Measurements from ENCODE around the gene KRTAP2-3. TPM values are rescaled to one million over a fixed set of nuclear protein-coding genes. Genes with fewer than 3 reads are reported as not detected.
"Not testable (repeated sequence)": the region's sequence is repeated elsewhere in the genome, so short reads cannot be mapped to it uniquely, and the experiment has no call there.

Gene KRTAP2-3
- total RNA-seq, 4 donors from 2014 or later: not detected

DNA sequence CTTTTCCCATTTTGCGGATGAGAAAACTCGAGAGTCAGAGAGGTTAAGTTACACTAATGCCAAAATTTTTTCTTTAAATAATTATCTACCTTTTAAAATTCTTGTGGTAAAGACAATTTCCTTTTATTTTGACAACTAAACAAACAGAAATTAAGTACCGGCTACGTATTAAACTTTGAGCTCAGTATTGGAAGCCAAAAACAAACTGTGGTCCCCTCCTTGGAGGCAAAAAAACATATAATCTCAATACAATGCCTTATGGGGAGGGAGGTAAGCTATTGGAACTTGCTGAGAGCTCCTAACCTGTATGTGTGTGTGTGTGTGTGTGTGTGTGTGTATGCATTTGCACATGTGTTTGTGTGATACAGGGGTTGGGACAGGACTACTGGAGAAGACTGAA lies 3.5 kb upstream of the KRTAP2-3 start:
- peaks cover 0 to 5% (median 0%) of the 10 kb centered on the region in 4 donors for H3K27me3 ChIP-seq
- no peaks in the 10 kb centered on the region for H3K9me3 ChIP-seq
- TF ChIP-seq POLR2A (IDR thresholded peaks at IDR 0.05; ENCODE audit: low read depth) (no peak), EP300 (IDR thresholded peaks at IDR 0.05) (no peak), POLR2AphosphoS5 (IDR thresholded peaks at IDR 0.05) (no peak)
- TF ChIP-seq, protein P1, sequence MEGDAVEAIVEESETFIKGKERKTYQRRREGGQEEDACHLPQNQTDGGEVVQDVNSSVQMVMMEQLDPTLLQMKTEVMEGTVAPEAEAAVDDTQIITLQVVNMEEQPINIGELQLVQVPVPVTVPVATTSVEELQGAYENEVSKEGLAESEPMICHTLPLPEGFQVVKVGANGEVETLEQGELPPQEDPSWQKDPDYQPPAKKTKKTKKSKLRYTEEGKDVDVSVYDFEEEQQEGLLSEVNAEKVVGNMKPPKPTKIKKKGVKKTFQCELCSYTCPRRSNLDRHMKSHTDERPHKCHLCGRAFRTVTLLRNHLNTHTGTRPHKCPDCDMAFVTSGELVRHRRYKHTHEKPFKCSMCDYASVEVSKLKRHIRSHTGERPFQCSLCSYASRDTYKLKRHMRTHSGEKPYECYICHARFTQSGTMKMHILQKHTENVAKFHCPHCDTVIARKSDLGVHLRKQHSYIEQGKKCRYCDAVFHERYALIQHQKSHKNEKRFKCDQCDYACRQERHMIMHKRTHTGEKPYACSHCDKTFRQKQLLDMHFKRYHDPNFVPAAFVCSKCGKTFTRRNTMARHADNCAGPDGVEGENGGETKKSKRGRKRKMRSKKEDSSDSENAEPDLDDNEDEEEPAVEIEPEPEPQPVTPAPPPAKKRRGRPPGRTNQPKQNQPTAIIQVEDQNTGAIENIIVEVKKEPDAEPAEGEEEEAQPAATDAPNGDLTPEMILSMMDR (IDR thresholded peaks at IDR 0.05): no peak
- WGBS: 89% methylated on average over 4 of the region's 4 CpGs
- H3K36me3 ChIP-seq: no peaks in the 10 kb centered on the region
- H3K4me1 ChIP-seq: no peaks in the 10 kb centered on the region
- H3K27ac ChIP-seq (replicated peaks in 1 of 4): no peak overlapping the region
- H3K4me3 ChIP-seq: no peak overlapping the region
- no peak for DNase-seq (ENCODE audit: extremely low spot score)
- intact Hi-C loops (cut with DNase I): no loop called here

DNA sequence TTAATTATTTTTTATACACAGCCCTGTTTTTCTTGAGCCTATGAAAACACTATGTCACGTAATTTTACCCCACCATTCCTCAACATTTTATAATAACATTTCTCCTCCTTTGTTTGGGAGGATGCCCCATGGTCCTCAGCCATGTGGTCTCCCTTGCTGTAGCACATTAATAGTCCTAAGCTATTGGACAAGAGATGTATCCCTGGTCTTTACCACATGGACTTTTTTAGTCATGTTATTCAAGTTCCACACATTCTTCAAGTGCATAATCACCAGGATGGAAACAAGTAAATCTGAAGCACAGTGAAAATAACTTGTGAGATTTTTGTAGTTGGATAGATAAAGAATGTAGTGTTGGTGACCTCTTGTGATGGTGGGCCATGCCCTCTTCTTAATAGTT lies 2.0 kb upstream of the KRTAP2-3 start:
- H3K9me3 ChIP-seq: peaks cover 0 to 5% (median 0%) of the 10 kb centered on the region in 4 donors
- peaks cover 0 to 16% (median 0%) of the 10 kb centered on the region in 4 donors for H3K27me3 ChIP-seq
- H3K36me3 ChIP-seq: no peaks in the 10 kb centered on the region
- no peak overlapping the region for H3K27ac ChIP-seq (replicated peaks in 1 of 4)
- no peak for DNase-seq (ENCODE audit: extremely low spot score)
- no peak overlapping the region for H3K4me3 ChIP-seq
- no peaks in the 10 kb centered on the region for H3K4me1 ChIP-seq
- intact Hi-C loops (cut with DNase I): no loop called here
- TF ChIP-seq EP300 (IDR thresholded peaks at IDR 0.05): no peak
- TF ChIP-seq, protein P1 (IDR thresholded peaks at IDR 0.05): no peak
- no peak for TF ChIP-seq POLR2A (IDR thresholded peaks at IDR 0.05; ENCODE audit: low read depth)
- no peak for TF ChIP-seq POLR2AphosphoS5 (IDR thresholded peaks at IDR 0.05)
- WGBS: 66% methylated on average over 1 of the region's 1 CpG

DNA sequence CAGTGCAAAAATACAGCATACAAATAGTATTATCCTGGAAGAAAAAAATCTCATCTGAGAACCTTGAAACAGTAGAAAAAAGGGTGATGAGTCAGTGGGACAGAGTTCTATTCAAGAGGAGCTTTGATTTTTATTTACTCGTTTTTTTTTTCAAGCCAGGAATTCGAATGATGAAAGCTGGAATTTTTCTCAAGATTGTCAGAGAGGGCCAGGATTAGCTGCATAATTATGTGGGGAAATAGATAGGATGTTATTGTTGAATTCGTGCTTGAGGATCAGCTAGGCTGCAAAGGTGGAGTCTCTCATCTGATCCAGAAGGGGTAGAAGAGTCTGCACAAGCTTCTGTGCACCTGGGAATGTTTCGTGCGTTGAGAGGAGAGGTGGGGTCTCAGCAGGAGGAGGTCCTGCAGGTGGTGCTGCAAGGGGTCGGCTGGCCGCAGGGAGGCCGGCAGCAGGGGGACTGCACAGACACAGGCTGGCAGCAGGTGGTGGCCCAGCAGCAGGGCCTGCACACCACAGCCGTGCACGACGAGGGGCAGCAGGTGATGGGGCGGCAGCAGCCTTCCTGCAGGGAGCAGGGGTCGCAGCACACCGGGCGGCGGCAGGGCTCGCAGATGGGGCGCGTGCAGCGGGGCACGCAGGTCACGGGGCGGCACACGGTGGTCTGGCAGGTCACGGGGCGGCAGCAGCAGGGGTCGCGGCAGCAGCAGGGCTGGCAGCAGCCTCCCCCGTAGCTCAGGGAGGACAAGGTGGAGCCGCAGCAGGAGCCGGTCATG lies 450 bp downstream of the KRTAP2-3 start:
- H3K4me3 ChIP-seq; H3K4me1 ChIP-seq; H3K9me3 ChIP-seq; intact Hi-C loops (cut with DNase I); H3K36me3 ChIP-seq; H3K27ac ChIP-seq (replicated peaks in 1 of 4); DNase-seq (ENCODE audit: extremely low spot score): not testable (repeated sequence)
- WGBS: 32% methylated on average over 8 of the region's 31 CpGs
- peaks cover 0 to 16% (median 0%) of the 10 kb centered on the region in 4 donors for H3K27me3 ChIP-seq

DNA sequence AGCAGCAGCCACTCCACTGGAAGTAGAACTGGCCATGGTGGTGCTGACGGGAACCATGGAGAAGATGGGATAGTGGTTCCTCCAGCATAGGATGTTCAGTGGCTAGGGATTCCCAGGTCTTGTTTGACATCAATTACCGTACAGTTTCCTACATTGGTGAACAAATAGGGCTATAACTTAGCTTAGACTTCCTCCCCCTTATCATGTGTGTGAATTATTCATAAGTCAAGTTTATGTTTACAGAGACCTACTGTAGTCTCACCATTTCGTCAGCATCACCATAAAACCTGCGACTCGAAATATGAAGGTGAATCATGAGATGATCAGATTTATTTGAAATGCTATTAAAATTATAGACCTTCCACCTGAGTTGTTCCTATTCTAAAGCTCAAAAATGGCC lies 1.2 kb downstream of the KRTAP2-3 start:
- no peak for DNase-seq (ENCODE audit: extremely low spot score)
- peaks cover 0 to 16% (median 0%) of the 10 kb centered on the region in 4 donors for H3K27me3 ChIP-seq
- peaks cover 0 to 5% (median 0%) of the 10 kb centered on the region in 4 donors for H3K9me3 ChIP-seq
- intact Hi-C loops (cut with DNase I): no loop called here
- WGBS: 93% methylated on average over 5 of the region's 5 CpGs
- H3K27ac ChIP-seq (replicated peaks in 1 of 4): no peak overlapping the region
- TF ChIP-seq POLR2AphosphoS5 (IDR thresholded peaks at IDR 0.05) (no peak), POLR2A (IDR thresholded peaks at IDR 0.05; ENCODE audit: low read depth) (no peak), EP300 (IDR thresholded peaks at IDR 0.05) (no peak)
- TF ChIP-seq, protein P1 (IDR thresholded peaks at IDR 0.05): no peak
- H3K4me3 ChIP-seq: no peak overlapping the region
- no peaks in the 10 kb centered on the region for H3K4me1 ChIP-seq
- H3K36me3 ChIP-seq: no peaks in the 10 kb centered on the region

DNA sequence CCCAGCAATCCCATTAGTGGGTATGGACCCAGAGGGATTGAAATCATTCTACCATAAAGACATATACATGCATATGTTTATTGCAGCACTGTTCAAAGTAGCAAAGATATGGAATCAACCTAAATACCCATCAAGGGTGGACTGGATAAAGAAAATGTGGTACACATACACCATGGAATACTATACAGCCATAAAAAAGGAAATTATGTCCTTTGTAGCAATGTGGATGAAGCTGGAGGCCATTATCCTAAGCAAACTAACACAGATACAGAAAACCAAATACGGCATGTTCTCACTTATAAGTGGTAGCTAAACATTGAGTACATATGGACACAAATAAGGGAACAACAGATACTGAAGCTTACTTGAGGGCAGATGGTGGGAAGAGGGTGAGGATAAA lies 2.4 kb downstream of the KRTAP2-3 start:
- Histone ChIP-seq H3K36me3 (no peaks in the 10 kb centered on the region), H3K4me1 (no peaks in the 10 kb centered on the region), H3K27me3 (peaks cover 0 to 16% (median 0%) of the 10 kb centered on the region in 4 donors), H3K27ac (replicated peaks in 1 of 4) (no peak overlapping the region), H3K4me3 (no peak overlapping the region), H3K9me3 (peaks cover 0 to 5% (median 0%) of the 10 kb centered on the region in 4 donors)
- no peak for TF ChIP-seq EP300 (IDR thresholded peaks at IDR 0.05)
- no peak for TF ChIP-seq POLR2AphosphoS5 (IDR thresholded peaks at IDR 0.05)
- no peak for TF ChIP-seq POLR2A (IDR thresholded peaks at IDR 0.05; ENCODE audit: low read depth)
- TF ChIP-seq, protein P1 (IDR thresholded peaks at IDR 0.05): no peak
- DNase-seq (ENCODE audit: extremely low spot score): no peak
- WGBS: 94% methylated on average over 1 of the region's 1 CpG
- intact Hi-C loops (cut with DNase I): no loop called here

DNA sequence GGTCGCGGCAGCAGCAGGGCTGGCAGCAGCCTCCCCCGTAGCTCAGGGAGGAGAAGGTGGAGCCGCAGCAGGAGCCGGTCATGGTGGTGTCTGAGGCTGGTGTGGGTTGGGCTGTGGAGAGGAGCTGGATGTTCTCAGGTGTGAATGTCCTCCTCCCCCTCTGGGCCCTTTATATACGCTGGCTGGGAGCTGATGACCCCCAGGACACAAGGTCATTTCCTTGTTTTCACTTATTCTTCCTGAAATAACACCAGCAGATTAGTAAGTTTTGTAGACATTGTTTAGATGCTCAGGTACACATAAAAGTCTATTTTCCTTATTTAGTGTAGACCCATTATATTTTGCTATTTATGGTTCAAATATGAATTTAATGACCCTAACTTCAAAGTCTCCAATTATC lies 4.8 kb downstream of the KRTAP2-3 start, which contains the start of gene KRTAP2-2:
TSS of gene KRTAP2-2 (minus strand) at position 101 of the 400 bp plus-strand sequence. CDS start at position 82, 19 bp downstream.
- H3K27ac ChIP-seq (replicated peaks in 1 of 4); intact Hi-C loops (cut with DNase I); H3K36me3 ChIP-seq; H3K4me3 ChIP-seq; H3K4me1 ChIP-seq; H3K9me3 ChIP-seq; DNase-seq (ENCODE audit: extremely low spot score): not testable (repeated sequence)
- peaks cover 0 to 19% (median 0%) of the 10 kb centered on the region in 4 donors for H3K27me3 ChIP-seq
- 50% methylated on average over 1 of the region's 6 CpGs for WGBS

DNA sequence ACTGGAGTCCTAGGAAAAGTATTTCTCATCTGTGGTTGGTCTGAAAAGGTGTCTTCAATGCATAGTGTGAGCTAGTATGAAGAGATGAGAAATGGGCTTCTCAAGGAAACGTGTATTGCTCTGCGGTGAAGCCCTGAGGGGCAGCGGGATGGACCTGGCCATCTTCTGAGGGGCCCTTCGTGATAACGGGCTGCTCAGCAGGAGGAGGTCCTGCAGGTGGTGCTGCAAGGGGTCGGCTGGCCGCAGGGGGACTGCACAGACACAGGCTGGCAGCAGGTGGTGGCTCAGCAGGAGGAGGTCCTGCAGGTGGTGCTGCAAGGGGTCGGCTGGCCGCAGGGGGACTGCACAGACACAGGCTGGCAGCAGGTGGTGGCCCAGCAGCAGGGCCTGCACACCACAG lies 5.4 kb downstream of the KRTAP2-3 start:
- H3K36me3 ChIP-seq; H3K4me3 ChIP-seq; DNase-seq (ENCODE audit: extremely low spot score); H3K9me3 ChIP-seq; intact Hi-C loops (cut with DNase I); H3K27ac ChIP-seq (replicated peaks in 1 of 4); H3K4me1 ChIP-seq: not testable (repeated sequence)
- H3K27me3 ChIP-seq: peaks cover 0 to 23% (median 0%) of the 10 kb centered on the region in 4 donors
- 94% methylated on average over 5 of the region's 9 CpGs for WGBS
